DND-41 (cell line): ENCODE data around the gene C1QTNF12.

Experiments
- ATAC-seq: fragments of 200-7000 bp; cut with Tn5 transposase; 3 replicates; pipeline ENCODE4 v1.9.1; 2021; ENCODE audit warnings: low read depth; ENCODE audit not compliant: insufficient read depth
- DNase-seq: peaks from one replicate; pipeline ENCODE4 v3.0.0-alpha.2; 2020
- H2AFZ ChIP-seq: 2 replicates; pipeline ENCODE4 v1.6.0; 2012; ENCODE audit warnings: low read depth, low read length
- H3K27ac ChIP-seq: 2 replicates; pipeline ENCODE4 v1.5.1; 2012; ENCODE audit warnings: low read length, inconsistent platforms
- H3K27me3 ChIP-seq: fragments of 200-600 bp; sonication (generic); 2 replicates; pipeline ENCODE4 v1.6.0; 2012; ENCODE audit warnings: low read length, mild to moderate bottlenecking, inconsistent platforms; ENCODE audit not compliant: insufficient read depth, poor library complexity
- H3K36me3 ChIP-seq: 2 replicates; pipeline ENCODE4 v1.5.1; 2012; ENCODE audit warnings: low read length, inconsistent platforms; ENCODE audit not compliant: insufficient read depth
- H3K4me1 ChIP-seq: 2 replicates; pipeline ENCODE4 v1.5.1; 2012; ENCODE audit warnings: mild to moderate bottlenecking, low read length; ENCODE audit not compliant: insufficient read depth
- H3K4me2 ChIP-seq: 2 replicates; pipeline ENCODE4 v1.6.0; 2012; ENCODE audit warnings: mild to moderate bottlenecking, moderate library complexity, low read length, inconsistent platforms; ENCODE audit not compliant: insufficient read depth
- H3K4me3 ChIP-seq, 2 experiments: fragments of 200-600 bp in 1 of 2; shearing (Covaris generic) in 1 of 2; 2 replicates each; pipeline ENCODE4 v1.5.1; 2012 to 2016; ENCODE audit warnings: inconsistent platforms in 2 of 2, low read length in 2 of 2, mild to moderate bottlenecking in 2 of 2, low read depth in 1 of 2, moderate library complexity in 1 of 2
- H3K79me2 ChIP-seq: 2 replicates; pipeline ENCODE4 v1.6.0; 2012; ENCODE audit warnings: low read length, inconsistent platforms; ENCODE audit not compliant: insufficient read depth
- H3K9ac ChIP-seq: 2 replicates; pipeline ENCODE4 v1.6.0; 2012; ENCODE audit warnings: low read depth, mild to moderate bottlenecking, inconsistent platforms, low read length, moderate library complexity
- H3K9me3 ChIP-seq: 2 replicates; pipeline ENCODE4 v1.5.1; 2012; ENCODE audit warnings: low read length, moderate library complexity, mild to moderate bottlenecking, inconsistent platforms; ENCODE audit not compliant: insufficient read depth, severe bottlenecking
- H4K20me1 ChIP-seq: 2 replicates; pipeline ENCODE4 v1.6.0; 2012; ENCODE audit warnings: low read length; ENCODE audit not compliant: insufficient read depth
- EZH2 ChIP-seq: IDR thresholded peaks from 3 replicates; pipeline ENCODE4 v1.6.1; 2012; ENCODE audit warnings: borderline replicate concordance, low read depth, mild to moderate bottlenecking, moderate library complexity, low read length, inconsistent platforms; ENCODE audit not compliant: severe bottlenecking
- TF ChIP-seq, protein P1 (sequence below): IDR thresholded peaks from 2 replicates; pipeline ENCODE4 v1.5.1; 2012; ENCODE audit warnings: borderline replicate concordance, low read length, moderate library complexity, mild to moderate bottlenecking; ENCODE audit not compliant: poor library complexity, severe bottlenecking; ENCODE audit errors: extremely low read depth

The C1QTNF12 gene

GRCh38 chr1:1247341-1247913 lies 905 bp upstream of the C1QTNF12 start:
- H3K79me2 ChIP-seq = no peaks in the 10 kb centered on the region
- H2AFZ ChIP-seq = no peak overlapping the region
- no peaks in the 10 kb centered on the region; the same call in 1 of the 2 replicates for H4K20me1 ChIP-seq
- no peak for ATAC-seq
- no peak overlapping the region for H3K9ac ChIP-seq
- no peak for DNase-seq
- no peaks in the 10 kb centered on the region for H3K27me3 ChIP-seq
- no peak overlapping the region for H3K27ac ChIP-seq
- H3K4me1 ChIP-seq = peaks cover 23% of the 10 kb centered on the region
- no peaks in the 10 kb centered on the region for H3K9me3 ChIP-seq
- H3K4me2 ChIP-seq = no peak overlapping the region
- H3K4me3 ChIP-seq = no peak overlapping the region
- no peak for TF ChIP-seq EZH2
- TF ChIP-seq, protein P1, sequence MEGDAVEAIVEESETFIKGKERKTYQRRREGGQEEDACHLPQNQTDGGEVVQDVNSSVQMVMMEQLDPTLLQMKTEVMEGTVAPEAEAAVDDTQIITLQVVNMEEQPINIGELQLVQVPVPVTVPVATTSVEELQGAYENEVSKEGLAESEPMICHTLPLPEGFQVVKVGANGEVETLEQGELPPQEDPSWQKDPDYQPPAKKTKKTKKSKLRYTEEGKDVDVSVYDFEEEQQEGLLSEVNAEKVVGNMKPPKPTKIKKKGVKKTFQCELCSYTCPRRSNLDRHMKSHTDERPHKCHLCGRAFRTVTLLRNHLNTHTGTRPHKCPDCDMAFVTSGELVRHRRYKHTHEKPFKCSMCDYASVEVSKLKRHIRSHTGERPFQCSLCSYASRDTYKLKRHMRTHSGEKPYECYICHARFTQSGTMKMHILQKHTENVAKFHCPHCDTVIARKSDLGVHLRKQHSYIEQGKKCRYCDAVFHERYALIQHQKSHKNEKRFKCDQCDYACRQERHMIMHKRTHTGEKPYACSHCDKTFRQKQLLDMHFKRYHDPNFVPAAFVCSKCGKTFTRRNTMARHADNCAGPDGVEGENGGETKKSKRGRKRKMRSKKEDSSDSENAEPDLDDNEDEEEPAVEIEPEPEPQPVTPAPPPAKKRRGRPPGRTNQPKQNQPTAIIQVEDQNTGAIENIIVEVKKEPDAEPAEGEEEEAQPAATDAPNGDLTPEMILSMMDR = no peak
- H3K36me3 ChIP-seq = peaks cover 3% of the 10 kb centered on the region; the same call in 1 of the 2 replicates

DNA sequence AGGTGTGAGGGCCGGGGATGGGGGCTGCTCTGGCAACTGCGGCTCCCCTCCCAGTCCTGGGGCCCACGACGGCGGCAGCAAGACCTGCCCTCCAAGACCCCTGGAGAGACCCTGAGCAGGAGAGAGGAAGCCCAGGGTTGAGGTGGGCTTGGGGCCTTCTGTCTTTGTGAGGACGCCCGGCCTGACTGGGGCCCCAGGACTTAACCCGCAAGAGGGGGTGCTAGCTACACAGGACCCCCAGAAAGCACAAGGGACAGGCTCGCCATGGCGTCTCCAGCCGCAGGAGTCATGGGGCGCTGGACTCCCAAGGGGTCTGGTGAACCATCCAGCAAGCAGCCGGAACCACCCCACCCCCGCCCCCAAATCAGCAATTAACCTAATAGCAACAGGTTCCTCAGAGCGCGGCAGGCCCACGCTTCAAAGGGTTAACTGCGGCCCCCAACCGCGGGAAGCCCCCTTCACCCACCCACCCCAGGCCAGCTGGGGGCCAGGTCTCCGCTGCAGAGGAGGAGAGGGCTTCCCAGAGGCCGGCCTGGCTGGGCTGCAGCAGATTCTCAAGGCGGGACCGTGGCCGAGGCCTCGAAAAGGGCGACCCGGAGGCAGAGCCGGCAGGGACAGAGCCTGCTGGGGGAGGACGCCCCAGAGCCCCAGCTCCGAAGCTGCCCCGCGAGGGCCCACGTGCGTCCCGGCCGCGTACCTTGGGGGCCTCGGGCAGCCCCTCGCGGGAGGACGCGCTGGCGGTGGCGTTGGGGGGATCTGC lies 525 bp downstream of the C1QTNF12 start:
- no peaks in the 10 kb centered on the region for H3K36me3 ChIP-seq
- H2AFZ ChIP-seq = no peak overlapping the region
- H3K4me3 ChIP-seq = no peak overlapping the region
- H3K79me2 ChIP-seq = no peaks in the 10 kb centered on the region
- no peaks in the 10 kb centered on the region for H3K9me3 ChIP-seq
- no peaks in the 10 kb centered on the region for H3K27me3 ChIP-seq
- no peaks in the 10 kb centered on the region; the same call in 1 of the 2 replicates for H4K20me1 ChIP-seq
- TF ChIP-seq EZH2 = no peak
- TF ChIP-seq, protein P1 = no peak
- H3K4me2 ChIP-seq = no peak overlapping the region
- no peak overlapping the region for H3K9ac ChIP-seq
- ATAC-seq (no peak), DNase-seq (no peak)
- H3K4me1 ChIP-seq = peaks cover 9% of the 10 kb centered on the region
- no peak overlapping the region for H3K27ac ChIP-seq

DNA sequence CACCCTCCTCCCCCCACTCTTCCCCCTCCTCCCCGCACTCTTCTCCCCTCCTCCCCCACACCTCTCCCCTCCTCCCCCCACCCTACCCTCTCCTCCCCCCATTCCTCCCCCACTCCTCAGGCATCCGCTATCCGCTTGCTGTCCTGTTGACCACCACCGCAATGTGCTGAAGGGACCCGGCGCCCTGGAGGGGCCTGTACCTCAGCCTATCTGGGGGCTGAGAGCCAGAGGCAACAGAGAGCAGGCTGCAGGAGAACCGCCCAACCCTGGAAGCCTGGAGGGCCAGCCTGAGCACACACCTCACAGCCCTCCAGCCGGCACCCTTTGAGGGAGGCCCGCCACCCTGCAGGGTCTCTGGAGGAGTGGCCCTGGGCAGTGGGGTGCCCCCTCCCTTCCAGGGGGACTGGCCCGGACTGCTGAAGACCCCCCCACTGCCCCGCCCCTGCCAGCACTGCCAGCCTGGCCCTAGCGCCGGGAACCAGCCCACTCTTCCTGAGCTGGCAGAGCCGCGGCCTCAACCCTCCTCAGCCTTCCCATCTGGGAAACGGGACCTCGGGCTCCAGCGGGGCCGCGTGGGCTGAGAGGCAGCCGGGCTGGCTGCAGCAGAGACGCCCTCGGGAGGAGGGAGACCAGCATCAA lies 1.2 kb downstream of the C1QTNF12 start:
- no peaks in the 10 kb centered on the region; the same call in 1 of the 2 replicates for H4K20me1 ChIP-seq
- H3K27me3 ChIP-seq = no peaks in the 10 kb centered on the region
- H3K4me2 ChIP-seq = no peak overlapping the region

More for the DNA sequence above, 1.2 kb downstream of the C1QTNF12 start:
- H2AFZ ChIP-seq = no peak overlapping the region
- H3K4me3 ChIP-seq = no peak overlapping the region
- TF ChIP-seq, protein P1 = no peak
- no peak for TF ChIP-seq EZH2
- H3K27ac ChIP-seq = no peak overlapping the region
- no peak overlapping the region for H3K9ac ChIP-seq
- no peak for DNase-seq
- H3K79me2 ChIP-seq = no peaks in the 10 kb centered on the region
- peaks cover 2% of the 10 kb centered on the region; the same call in 1 of the 2 replicates for H3K4me1 ChIP-seq
- no peak for ATAC-seq
- H3K9me3 ChIP-seq = no peaks in the 10 kb centered on the region
- H3K36me3 ChIP-seq = no peaks in the 10 kb centered on the region
